SKM-1 (cell line): ENCODE results near the gene STK11IP.
A peak's percentile ranks its signal among the peaks of the same experiment; 100 is the strongest.

ENCODE experiments used
- DNase-seq: peaks from one replicate; lab custom pipeline; 2025; ENCODE audit not compliant: unreplicated experiment; lab: John Stamatoyannopoulos, UW

Gene STK11IP

GRCh38 chr2:219614076-219614860, 16.6 kb downstream of the STK11IP start:
- no peak for DNase-seq

DNA sequence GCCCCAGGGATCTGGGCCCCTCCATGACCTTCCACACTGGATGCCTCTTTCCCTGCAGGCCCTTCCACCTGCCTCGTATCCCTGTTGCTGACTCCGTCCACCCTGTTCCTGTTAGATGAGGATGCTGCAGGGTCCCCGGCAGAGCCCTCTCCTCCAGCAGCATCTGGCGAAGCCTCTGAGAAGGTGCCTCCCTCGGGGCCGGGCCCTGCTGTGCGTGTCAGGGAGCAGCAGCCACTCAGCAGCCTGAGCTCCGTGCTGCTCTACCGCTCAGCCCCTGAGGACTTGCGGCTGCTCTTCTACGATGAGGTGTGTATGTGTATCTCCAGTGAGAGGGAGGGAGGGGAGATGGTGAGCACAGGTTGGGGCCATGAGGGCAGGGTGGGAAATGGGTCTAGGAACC, 17.4 kb downstream of the STK11IP start:
- DNase-seq, result no peak

DNA sequence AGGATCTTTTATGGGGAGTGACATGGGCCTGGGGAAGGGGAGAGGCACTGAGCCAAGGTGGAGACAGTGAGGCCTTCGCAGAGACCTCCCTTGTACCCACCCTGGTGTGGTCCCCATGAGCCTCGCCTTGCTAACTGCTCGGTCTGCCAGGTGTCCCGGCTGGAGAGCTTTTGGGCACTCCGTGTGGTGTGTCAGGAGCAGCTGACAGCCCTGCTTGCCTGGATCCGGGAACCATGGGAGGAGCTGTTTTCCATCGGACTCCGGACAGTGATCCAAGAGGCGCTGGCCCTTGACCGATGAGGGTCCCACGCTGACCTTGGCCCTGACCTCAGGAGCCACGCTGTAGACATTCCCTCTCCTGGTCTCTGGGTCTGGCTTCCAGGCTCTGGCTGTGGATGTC, 18.2 kb downstream of the STK11IP start:
- no peak for DNase-seq

- DNase-seq, result no peak
Measured at GRCh38 chr2:219616550-219616949, 18.9 kb downstream of the STK11IP start.

GRCh38 chr2:219618733-219619122, 21.1 kb downstream of the STK11IP start:
- DNase-seq, result no peak

- no peak for DNase-seq
Measured at GRCh38 chr2:219619235-219619634, 21.6 kb downstream of the STK11IP start.

DNA sequence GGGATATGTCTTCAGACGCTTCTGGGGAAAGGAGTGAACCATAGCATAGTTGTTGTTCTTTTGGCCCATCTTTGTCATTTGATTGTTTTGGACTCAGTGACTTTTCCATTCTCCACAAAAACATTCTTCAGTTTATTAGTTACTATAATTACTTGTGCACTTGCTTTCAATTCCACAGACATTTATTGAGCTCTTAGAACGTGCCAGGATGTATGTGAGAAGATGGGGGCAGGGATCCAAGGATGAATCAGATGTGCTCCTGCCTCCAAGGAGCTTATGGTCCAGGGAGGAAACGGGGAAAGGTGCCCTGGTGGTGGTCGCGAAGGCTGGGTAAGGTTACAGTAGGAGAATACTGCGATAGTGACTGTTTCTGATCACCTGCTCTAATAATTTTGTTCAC, 22.9 kb downstream of the STK11IP start:
- DNase-seq, result no peak

DNA sequence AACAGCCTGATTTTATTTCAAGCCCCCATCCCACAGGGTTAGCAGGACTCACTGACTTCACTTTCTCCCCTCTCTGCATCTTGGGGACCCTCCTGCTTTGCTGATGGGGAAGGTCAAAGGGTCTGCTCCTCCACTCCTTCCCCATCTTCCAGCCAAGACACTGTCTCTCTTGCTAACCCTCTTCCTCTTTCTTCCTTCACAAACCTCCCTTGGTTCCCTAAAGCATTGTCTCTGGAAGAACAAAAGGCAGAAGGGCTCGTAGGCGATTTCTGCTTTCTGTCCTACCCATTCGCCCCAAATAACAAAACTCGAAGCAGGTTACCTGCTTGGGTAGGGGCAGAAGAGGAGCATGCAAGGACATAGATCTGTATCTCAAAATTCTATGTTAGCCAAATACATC, 24.3 kb downstream of the STK11IP start:
- no peak for DNase-seq

DNA sequence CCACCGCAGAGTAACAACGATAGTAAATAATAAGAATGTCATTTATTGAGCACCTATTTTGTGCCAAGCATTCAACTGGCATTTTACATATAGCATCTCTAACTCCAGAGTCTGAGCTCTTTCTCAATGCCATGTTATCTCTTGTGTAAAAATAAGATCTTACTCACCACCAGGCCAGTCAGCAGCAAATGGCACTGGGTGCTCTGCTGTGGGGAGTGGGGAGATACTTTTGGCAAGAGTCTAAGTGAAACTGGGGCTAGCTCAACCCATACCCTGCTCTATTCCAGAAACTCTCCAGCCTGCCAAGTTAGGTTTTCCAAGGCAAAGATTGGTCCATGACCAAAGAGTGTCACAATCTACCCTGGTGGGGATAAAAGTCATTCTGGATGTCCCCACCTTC, 24.8 kb downstream of the STK11IP start:
- no peak for DNase-seq

GRCh38 chr2:219624565-219624964, 26.9 kb downstream of the STK11IP start:
- no peak for DNase-seq

DNA sequence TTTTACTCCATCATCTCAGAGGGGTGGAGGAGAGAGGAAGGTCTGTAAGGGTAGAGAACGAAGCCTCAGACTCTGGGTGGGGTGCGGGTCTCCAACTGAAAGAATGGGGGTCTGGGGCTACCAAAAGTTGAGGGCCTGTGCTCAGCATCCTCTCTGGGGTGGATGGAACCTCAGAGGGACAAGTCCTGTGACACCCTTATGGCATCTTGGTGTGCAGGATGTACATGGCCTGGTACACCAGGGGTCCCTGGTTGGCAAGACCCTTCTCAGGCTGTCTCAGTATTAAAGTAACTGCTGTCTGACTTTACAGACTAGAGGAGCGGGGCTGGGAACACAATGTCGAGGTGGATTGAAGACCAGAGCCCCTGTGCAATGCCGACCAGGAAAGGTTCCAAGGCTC, 27.5 kb downstream of the STK11IP start:
- no peak for DNase-seq

DNA sequence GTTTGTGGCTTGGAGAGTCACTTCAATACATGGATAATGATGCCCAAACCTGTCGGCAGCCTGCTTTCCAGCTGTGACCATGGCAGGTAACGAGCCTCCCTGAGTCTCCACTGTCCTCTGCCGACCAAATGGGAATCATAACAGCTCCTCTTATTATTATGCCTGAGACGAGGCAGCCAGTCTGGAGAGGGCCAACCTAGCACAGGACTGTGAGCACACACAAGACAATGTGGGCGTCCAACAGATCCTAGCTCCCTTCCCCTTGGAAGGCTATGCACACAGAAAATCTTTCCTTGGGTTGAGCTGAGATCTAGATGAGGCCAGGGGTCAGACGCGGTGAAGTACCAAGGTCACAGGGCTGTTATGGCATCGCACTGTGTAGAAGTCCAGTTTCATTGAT, 28.9 kb downstream of the STK11IP start:
- no peak for DNase-seq

- DNase-seq, result no peak
Measured at GRCh38 chr2:219627103-219628100, 29.7 kb downstream of the STK11IP start, which contains the start of gene SLC4A3. Gene SLC4A3 (plus strand): TSS chr2:219627630. CDS start chr2:219627993, 363 bp downstream.

DNA sequence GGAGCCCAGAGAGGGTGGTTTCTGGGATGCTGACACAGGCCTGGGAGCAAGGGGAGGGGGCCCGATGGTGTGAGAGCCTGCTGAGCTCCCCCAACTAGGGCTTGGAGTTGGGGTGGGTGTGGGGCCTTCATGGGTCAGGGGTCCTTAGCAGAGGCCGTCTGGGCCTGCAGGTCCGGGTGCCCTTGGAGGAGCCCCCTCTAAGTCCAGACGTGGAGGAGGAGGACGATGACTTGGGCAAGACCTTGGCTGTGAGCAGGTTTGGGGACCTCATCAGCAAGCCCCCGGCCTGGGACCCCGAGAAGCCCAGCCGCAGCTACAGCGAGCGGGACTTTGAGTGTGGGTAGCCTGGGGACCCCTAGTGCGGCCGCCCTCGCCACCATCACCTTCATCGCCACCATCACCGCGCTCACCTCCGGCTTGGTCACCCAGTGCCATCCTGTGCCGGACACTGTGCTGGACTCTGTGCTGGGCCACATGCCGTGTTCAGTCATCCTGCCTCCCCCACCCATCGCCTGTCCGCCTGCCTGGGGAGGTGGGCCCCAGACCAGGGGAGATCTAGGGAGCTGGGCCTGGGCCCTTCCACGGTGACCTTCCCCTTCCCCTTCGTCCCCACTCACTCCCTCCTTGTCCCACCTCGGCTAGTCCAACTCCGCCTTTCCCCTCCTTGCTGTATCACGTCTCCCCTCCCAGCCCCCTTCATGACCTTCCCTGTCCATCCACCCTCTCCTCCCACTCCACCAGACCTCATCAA, 30.8 kb downstream of the STK11IP start:
- DNase-seq, result no peak

DNA sequence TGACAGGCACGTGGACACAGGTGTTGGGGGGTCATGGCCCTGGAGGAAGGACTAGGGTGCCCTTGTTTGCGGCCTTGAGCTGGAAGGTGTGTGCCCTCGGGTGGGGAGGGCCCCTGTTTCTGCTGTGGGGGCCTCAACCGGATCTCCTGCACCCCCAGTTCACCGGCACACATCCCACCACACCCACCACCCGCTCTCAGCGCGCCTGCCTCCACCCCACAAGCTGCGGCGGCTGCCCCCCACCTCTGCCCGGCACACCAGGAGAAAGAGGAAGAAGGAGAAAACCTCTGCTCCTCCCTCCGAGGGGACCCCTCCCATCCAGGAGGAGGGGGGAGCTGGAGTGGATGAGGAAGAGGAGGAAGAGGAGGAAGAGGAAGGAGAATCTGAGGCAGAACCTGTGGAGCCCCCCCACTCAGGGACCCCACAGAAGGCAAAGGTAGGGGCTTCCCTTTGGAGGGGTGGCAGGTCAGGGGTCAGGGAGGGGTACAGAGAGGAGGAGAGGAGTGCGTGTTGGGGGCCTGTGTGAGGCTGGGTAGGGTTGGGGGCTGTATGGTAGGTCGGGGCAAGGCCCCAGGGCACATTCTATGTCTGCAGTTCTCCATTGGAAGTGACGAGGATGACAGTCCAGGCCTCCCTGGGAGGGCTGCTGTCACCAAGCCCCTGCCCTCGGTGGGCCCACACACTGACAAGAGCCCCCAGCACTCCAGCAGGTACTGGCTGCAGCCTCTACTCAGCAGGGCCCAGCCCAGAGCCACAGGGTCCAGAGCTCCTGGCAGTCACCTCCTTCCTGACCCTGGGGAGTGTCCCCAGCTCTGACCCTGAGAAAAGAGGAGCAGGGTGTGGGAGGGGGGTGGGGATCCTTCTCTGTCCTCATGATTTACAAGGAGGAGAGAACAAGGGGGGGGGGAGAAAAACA, 31.6 kb downstream of the STK11IP start:
- peak; percentile 40 for DNase-seq

DNA sequence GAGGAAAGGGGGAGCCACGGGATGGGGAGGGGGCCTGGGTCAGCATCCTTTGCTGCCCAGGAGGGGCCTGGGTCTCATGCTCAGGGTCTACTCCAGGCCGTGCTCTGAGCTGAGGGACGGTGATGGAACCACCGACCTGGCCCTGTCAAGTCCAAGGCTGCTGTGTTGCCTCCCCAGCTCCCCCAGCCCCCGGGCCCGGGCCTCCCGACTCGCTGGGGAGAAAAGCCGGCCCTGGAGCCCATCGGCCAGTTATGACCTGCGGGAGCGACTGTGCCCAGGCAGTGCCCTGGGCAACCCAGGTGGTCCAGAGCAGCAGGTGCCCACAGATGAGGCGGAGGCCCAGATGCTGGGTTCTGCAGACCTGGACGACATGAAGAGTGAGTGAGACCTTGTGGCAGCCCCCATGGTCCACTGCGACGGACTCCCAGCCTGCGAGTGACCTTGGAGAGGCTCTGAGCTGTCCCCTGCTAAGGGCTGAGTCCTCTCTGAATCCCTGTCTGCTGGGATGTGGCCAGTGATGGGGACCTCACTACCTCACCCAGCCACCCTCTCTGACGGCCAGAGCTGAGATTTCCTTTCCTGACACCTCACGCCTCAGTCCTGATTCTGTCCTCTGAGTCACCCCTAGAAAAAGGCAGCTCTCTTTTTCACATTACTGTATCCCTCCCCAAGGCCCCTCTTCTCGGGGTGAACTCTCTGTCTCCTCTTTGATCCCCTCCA, 32.5 kb downstream of the STK11IP start:
- no peak for DNase-seq

DNA sequence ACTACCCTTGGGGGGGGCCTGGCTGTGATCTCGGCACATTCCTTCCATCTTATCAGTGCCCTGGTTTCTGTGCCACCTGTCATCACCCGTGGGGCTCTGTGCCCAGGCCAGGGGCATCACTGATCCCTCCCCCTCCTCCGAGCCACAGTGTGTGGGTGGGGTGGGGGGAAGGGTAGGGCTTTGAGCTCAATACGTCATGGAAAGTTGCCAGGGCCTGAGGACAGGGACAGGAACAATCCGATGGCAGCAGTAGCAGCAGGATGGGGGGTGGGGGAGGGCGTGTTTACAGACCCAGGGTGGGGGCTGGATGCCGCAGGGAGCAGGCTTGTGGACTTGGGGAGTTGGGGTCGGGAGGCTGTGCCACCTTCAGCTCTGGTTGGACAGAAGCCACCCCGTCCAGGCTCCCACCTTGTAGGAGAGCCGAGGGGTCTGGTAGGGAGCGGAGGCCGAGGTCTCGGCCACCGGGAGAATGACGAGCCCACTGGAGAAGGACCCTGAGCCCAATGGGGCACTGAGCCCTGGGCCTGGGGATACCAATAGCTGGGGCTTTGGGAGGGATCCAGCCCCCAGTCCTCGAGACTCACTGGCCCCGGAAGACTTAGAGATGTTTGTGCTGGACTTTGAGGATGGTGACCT, 33.2 kb downstream of the STK11IP start:
- no peak for DNase-seq

DNA sequence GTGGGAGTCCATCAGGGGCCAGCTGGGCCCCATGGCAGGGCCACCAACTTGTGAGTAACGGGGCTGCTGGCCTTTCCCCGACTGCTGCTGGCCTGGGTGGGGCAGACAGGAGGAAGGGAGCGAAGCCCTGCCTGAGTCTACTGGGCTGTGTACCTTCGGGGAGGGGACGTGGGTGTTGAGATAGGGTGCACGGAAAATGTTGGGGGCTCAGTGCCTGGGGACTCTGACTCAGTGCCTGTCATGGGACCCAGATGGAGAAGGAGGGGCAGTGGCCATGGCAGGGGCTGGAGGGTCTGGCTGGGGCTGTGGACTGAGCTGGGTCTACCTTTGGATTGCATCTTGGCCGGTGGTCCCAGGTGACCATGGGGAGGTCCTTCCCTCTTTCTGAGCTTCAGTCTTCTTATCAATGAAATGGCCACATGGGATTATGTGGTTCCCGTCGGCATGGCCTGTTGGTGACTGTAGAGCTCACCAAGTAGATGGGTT, 33.8 kb downstream of the STK11IP start:
- no peak for DNase-seq
